ENCODE results near the gene SYF2.

- no peak for TF ChIP-seq POLR2A (IDR thresholded peaks at IDR 0.05; ENCODE audit: low read length)
- TF ChIP-seq GATA1 (IDR thresholded peaks at IDR 0.05; ENCODE audit: low read depth, low read length), result no peak
Measured at GRCh38 chr1:25195835-25196234, 36.5 kb downstream of the SYF2 start.

All from erythroblast (primary cell).